Ectodermal cell (in vitro differentiated cells): ENCODE measurements around the gene RHOB.

Source experiments
- H3K27ac ChIP-seq: 2 replicates; pipeline ENCODE4 v1.7.0; 2013; ENCODE audit warnings: mild to moderate bottlenecking, low read depth, low read length; ENCODE audit not compliant: insufficient read depth, poor library complexity, severe bottlenecking
- H3K27me3 ChIP-seq: 2 replicates; pipeline ENCODE4 v1.7.0; 2013; ENCODE audit warnings: mild to moderate bottlenecking, low read length; ENCODE audit not compliant: insufficient read depth, control insufficient read depth, poor library complexity, severe bottlenecking
- H3K36me3 ChIP-seq: one replicate; pipeline ENCODE4 v1.7.0; 2013; ENCODE audit warnings: low read length; ENCODE audit not compliant: control insufficient read depth, insufficient read depth
- H3K4me1 ChIP-seq: one replicate; pipeline ENCODE4 v1.7.0; 2013; ENCODE audit warnings: low read length; ENCODE audit not compliant: control insufficient read depth, insufficient read depth
- H3K4me3 ChIP-seq: 2 replicates; pipeline ENCODE4 v1.7.0; 2013; ENCODE audit warnings: low read depth, low read length, control low read depth; ENCODE audit not compliant: insufficient read depth
- H3K9me3 ChIP-seq: 2 replicates; pipeline ENCODE4 v1.7.0; 2013; ENCODE audit warnings: mild to moderate bottlenecking, low read length, moderate library complexity; ENCODE audit not compliant: control insufficient read depth
- WGBS, 2 experiments: methylation state at CpG; one replicate each; pipeline ENCODE4 v1.1.7; 2013; ENCODE audit warnings: missing lambda C conversion rate in 2 of 2; 5-methylcytosine and 5-hydroxymethylcytosine counted together

Gene RHOB

DNA sequence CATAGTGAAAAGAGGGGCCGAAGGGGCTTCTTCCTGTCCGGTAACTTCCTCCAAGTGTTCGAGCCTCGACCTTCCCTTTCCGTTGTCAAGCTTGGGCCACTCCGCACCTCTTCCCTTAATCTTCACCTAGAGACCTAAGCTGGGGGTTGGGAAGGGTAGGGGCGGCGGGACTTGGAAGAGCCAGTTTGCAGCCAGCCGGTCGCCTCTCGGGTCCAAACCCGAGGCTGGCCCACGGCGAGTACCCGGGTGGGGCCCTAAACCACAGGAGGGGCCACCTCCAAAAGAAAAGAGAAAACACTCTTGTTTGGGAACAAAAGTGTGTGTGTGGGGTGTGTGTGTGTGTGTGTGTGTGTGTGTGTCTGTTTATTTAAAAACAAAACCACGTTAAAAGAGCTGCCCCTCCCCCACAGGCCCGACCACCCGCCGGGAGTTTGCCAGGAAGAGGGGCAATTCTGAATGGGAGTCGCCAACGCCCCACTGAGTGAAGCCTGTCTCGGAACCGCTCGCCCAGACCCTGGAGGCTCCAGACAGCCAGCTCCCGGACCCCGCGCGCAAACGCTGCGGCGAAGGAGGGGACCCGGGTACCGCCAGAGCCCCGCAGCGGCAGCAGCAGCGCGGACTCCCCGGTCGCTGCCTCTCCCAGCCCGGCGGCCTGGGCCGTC is 488 bp upstream of the RHOB start:
- Histone ChIP-seq H3K4me3 (peak overlapping the region; percentile 89), H3K27ac (no peak overlapping the region), H3K27me3 (peaks cover 4% of the 10 kb centered on the region), H3K36me3 (no peaks in the 10 kb centered on the region), H3K9me3 (no peaks in the 10 kb centered on the region), H3K4me1 (peaks cover 23% of the 10 kb centered on the region)
- WGBS, 2 experiments: 6 to 7% methylated on average over 42 of the region's 42 CpGs

DNA sequence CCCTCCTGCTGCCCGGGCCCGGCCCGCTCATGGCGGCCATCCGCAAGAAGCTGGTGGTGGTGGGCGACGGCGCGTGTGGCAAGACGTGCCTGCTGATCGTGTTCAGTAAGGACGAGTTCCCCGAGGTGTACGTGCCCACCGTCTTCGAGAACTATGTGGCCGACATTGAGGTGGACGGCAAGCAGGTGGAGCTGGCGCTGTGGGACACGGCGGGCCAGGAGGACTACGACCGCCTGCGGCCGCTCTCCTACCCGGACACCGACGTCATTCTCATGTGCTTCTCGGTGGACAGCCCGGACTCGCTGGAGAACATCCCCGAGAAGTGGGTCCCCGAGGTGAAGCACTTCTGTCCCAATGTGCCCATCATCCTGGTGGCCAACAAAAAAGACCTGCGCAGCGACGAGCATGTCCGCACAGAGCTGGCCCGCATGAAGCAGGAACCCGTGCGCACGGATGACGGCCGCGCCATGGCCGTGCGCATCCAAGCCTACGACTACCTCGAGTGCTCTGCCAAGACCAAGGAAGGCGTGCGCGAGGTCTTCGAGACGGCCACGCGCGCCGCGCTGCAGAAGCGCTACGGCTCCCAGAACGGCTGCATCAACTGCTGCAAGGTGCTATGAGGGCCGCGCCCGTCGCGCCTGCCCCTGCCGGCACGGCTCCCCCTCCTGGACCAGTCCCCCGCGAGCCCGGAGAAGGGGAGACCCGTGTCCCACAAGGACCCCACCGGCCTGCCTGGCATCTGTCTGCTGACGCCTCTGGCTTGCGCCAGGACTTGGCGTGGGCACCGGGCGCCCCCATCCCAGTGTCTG is 767 bp downstream of the RHOB start:
- peak overlapping the region; percentile 89 for H3K4me3 ChIP-seq
- peak overlapping the region; percentile 81 for H3K27ac ChIP-seq
- no peaks in the 10 kb centered on the region for H3K36me3 ChIP-seq
- no peaks in the 10 kb centered on the region for H3K9me3 ChIP-seq
- H3K4me1 ChIP-seq: peaks cover 23% of the 10 kb centered on the region
- WGBS, 2 experiments: 1% methylated on average over 78 of the region's 78 CpGs
- peaks cover 4% of the 10 kb centered on the region for H3K27me3 ChIP-seq

DNA sequence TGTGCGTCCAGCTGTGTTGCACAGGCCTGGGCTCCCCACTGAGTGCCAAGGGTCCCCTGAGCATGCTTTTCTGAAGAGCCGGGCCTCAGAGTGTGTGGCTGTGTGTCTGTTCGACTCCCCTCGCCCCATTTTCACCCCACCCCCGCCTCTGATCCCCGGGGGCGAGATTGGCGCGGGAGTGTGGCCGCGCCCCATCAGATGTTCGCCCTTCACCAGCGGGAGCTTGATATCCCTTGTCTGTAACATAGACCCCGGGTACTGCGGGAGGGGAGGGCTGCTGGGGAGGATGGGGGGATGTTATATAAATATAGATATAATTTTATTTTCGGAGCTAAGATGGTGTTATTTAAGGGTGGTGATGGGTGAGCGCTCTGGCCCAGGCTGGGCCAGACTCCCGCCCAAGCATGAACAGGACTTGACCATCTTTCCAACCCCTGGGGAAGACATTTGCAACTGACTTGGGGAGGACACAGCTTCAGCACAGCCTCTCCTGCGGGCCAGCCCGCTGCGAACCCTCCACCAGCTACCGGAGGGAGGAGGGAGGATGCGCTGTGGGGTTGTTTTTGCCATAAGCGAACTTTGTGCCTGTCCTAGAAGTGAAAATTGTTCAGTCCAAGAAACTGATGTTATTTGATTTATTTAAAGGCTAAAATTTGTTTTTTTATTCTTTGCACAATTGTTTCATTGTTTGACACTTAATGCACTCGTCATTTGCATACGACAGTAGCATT is 1.5 kb downstream of the RHOB start:
- 3 to 5% methylated on average over 26 of the region's 26 CpGs for WGBS, 2 experiments
- H3K9me3 ChIP-seq: no peaks in the 10 kb centered on the region
- H3K27me3 ChIP-seq: peaks cover 4% of the 10 kb centered on the region
- no peaks in the 10 kb centered on the region for H3K36me3 ChIP-seq
- H3K4me1 ChIP-seq: peaks cover 23% of the 10 kb centered on the region
- no peak overlapping the region for H3K27ac ChIP-seq
- peak overlapping the region; percentile 89 for H3K4me3 ChIP-seq

DNA sequence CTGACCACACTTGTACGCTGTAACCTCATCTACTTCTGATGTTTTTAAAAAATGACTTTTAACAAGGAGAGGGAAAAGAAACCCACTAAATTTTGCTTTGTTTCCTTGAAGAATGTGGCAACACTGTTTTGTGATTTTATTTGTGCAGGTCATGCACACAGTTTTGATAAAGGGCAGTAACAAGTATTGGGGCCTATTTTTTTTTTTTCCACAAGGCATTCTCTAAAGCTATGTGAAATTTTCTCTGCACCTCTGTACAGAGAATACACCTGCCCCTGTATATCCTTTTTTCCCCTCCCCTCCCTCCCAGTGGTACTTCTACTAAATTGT is 2.1 kb downstream of the RHOB start:
- H3K27ac ChIP-seq: no peak overlapping the region

DNA sequence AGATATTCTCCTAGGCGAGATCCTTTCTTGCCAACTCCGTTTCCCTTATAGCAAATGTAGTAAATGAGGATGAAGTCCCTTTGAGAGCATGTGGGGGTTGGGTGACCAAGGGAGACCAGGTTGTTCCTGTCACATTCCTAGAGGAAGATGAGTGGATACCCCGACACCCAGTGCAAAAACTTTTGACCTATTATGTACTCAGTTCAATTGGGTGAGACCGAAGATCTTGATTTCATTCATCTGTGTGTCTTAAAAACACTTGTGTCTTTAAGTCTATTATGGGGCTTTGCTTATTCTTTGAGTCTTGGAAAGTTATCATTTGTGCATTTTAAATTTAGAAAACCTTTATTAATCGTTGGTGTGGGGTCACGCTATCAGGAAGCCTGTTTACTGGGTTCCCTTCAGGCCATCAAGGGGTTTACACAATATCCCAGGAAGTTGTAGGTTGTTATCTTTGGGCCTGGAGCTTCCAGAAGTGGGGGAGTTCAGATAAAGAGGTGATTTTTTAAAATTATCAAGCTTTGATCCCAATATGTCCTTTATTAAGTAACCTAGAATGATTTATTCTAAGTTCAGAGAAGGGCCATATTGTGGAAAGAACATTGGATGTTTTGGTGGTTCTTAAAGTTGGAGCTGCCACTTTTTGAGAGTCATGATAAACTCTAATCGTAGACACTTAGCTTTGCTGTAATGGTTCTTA is 2.8 kb downstream of the RHOB start:
- Histone ChIP-seq H3K27me3 (peaks cover 4% of the 10 kb centered on the region), H3K4me1 (peaks cover 23% of the 10 kb centered on the region), H3K27ac (no peak overlapping the region), H3K36me3 (no peaks in the 10 kb centered on the region), H3K9me3 (no peaks in the 10 kb centered on the region), H3K4me3 (peak overlapping the region; percentile 89)
- 55 to 60% methylated on average over 7 of the region's 7 CpGs for WGBS, 2 experiments

More for the DNA sequence above, 2.1 kb downstream of the RHOB start:
- 0 to 16% methylated on average over 1 of the region's 1 CpG for WGBS, 2 experiments
- H3K27me3 ChIP-seq: peaks cover 4% of the 10 kb centered on the region
- peaks cover 23% of the 10 kb centered on the region for H3K4me1 ChIP-seq
- no peaks in the 10 kb centered on the region for H3K36me3 ChIP-seq
- peak overlapping the region; percentile 89 for H3K4me3 ChIP-seq
- H3K9me3 ChIP-seq: no peaks in the 10 kb centered on the region

DNA sequence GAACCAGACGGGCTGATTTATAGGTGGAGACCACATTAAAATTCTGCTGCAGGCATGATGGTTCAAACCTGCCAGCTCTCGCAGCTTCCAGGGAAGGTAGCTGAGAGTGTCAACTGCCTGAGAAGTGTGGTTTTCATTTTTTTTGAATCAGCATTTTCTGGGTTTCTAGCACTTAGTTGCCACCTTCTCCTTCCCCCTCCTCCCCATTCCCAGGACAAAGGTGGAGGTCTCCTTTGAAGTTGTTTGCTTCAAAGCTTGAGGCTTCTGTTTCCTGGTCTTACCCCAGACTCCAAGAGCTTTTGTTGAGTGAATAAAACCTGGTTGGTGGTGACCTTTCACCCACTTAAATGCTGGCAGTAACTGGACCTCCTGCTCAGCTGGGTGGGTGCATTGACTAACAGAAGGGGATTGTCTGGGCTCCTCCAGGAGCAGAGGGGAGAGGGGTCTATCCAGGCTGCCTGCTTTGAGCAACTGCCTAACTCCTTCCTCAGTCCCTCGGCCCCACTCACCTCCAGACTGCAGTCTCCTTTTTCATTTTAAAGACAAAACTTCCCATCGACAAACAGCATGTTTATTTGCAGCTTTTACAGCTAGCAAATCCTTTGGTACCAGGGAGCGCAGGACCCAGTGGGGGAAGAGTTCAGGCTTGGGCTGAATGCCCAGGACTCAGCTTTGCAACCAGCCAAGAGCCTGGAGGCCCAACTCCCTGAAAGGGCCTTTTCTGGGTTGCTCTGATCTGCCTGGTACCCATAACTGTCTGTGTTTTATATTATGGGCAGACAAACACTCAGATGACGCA is 3.5 kb downstream of the RHOB start:
- Histone ChIP-seq H3K9me3 (no peaks in the 10 kb centered on the region), H3K4me1 (peaks cover 23% of the 10 kb centered on the region), H3K27me3 (peaks cover 4% of the 10 kb centered on the region), H3K27ac (peak overlapping the region; percentile 38), H3K36me3 (no peaks in the 10 kb centered on the region), H3K4me3 (peak overlapping the region; percentile 0)
- WGBS, 2 experiments: 31 to 32% methylated on average over 6 of the region's 6 CpGs

DNA sequence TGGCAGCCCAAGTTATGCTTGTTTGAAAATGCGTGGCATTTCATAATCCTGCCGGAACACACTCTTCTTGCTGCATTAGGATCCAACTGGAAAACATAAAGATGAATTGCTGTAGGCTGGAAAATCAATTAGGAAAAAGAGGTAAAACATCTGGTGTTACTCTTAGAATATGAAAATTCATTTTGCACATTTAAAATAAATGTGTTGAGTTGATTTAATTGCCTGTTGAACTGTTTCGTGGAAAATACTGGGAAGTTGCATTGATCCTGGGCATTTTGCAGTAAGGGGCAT is 4.1 kb downstream of the RHOB start:
- no peaks in the 10 kb centered on the region for H3K36me3 ChIP-seq
- no peak overlapping the region for H3K4me3 ChIP-seq
- H3K27me3 ChIP-seq: peaks cover 4% of the 10 kb centered on the region
- H3K4me1 ChIP-seq: peaks cover 23% of the 10 kb centered on the region
- no peaks in the 10 kb centered on the region for H3K9me3 ChIP-seq
- H3K27ac ChIP-seq: peak overlapping the region; percentile 38
- WGBS, 2 experiments: 93 to 97% methylated on average over 3 of the region's 3 CpGs

DNA sequence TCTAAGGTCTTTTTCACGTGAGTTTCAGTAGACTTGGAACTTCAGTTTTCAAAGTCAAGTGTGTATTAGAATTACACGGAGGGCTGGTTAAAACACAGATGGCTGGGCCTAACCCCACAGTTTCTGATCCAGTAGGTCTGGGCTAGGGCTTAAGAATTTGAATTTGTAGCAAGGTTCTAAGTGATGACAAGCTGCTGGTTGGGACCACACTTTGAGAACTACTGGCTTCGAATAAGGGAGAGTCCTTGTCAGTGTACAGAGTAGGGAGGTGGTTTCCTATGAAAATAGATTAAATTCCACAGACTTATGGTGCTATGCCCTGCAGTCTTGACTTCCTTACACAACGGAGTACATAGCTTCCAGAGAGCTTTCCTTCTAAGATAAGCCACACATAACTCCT is 4.5 kb downstream of the RHOB start:
- WGBS, 2 experiments: 87% methylated on average over 4 of the region's 4 CpGs
- Histone ChIP-seq H3K36me3 (no peaks in the 10 kb centered on the region), H3K27ac (no peak overlapping the region), H3K27me3 (peaks cover 4% of the 10 kb centered on the region), H3K4me3 (no peak overlapping the region), H3K9me3 (no peaks in the 10 kb centered on the region), H3K4me1 (peaks cover 20% of the 10 kb centered on the region)

DNA sequence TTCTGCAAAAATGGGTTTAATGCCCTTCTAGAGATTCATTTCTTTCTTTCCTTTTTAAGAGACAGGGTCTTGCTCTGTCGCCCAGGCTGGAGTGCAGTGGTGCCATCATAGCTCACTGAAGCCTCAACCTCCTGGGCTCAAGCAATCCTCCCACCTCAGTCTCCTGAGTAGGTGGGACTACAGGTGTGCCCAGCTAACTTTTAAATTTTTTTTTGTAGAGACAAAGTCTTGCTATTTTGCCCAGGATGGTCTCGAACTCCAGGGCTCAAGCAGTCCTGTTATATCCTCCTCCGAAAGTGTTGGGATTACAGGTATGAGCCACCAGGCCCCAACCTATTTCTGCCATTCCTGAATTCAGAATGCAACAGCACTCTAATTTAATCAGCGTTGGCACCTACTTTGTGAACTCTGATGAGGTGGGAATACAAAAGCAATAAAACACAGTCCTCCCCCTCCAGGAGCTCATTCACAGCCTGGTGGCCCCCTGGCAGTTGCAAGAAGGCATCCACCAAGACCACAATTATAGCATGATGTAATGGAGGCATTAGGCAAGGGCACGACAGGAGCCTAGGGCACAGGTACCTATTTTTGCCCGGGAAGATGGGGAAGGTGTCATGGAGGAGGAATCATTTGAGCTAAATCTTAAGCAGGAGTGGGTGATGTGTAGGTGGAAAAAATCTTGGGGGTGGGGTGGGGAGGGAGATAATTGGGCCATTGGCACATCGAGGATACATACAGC is 5.1 kb downstream of the RHOB start:
- Histone ChIP-seq H3K27me3 (peaks cover 4% of the 10 kb centered on the region), H3K36me3 (no peaks in the 10 kb centered on the region), H3K4me3 (no peak overlapping the region), H3K9me3 (no peaks in the 10 kb centered on the region), H3K27ac (no peak overlapping the region), H3K4me1 (peaks cover 20% of the 10 kb centered on the region)
- 89 to 93% methylated on average over 7 of the region's 7 CpGs for WGBS, 2 experiments
